Measurements from ENCODE around the gene NYNRIN. TPM values are rescaled to one million over a fixed set of nuclear protein-coding genes. Genes with fewer than 3 reads are reported as not detected.

NYNRIN gene
- total RNA-seq, 4 donors from 2014 or later: 17.7 to 37.8 (median 23.5) TPM

GRCh38 chr14:24436355-24437019, 37.7 kb downstream of the NYNRIN start:
- no peak for DNase-seq (ENCODE audit: low spot score in 2 of 2)
- intact Hi-C loops (cut with DNase I; ENCODE audit: low total_unique reads): no loop called here
- WGBS, 2 donors: 43 to 46% methylated on average over 5 of the region's 5 CpGs
- TF ChIP-seq POLR2A (IDR thresholded peaks at IDR 0.05) (no peak), CTCF (IDR thresholded peaks at IDR 0.05) (peak in 1 of 3 donors; percentile 62)
- no peak overlapping the region for H3K4me3 ChIP-seq (ENCODE audit: low read depth, poor library complexity, severe bottlenecking)

- no peak for DNase-seq (ENCODE audit: low spot score in 2 of 2)
- no peak overlapping the region for H3K4me3 ChIP-seq (ENCODE audit: low read depth, poor library complexity, severe bottlenecking)
- 63 to 71% methylated on average over 12 of the region's 12 CpGs for WGBS, 2 donors
- intact Hi-C loops (cut with DNase I; ENCODE audit: low total_unique reads): no loop called here
- TF ChIP-seq POLR2A (IDR thresholded peaks at IDR 0.05): no peak
- no peak for TF ChIP-seq CTCF (IDR thresholded peaks at IDR 0.05)
These were observed 38.4 kb downstream of the NYNRIN start for GRCh38 chr14:24437020-24437735.

GRCh38 chr14:24437736-24438067, 38.9 kb downstream of the NYNRIN start:
- WGBS, 2 donors: 56 to 63% methylated on average over 2 of the region's 2 CpGs
- no peak for DNase-seq (ENCODE audit: low spot score in 2 of 2)
- H3K4me3 ChIP-seq (ENCODE audit: low read depth, poor library complexity, severe bottlenecking): no peak overlapping the region
- TF ChIP-seq CTCF (IDR thresholded peaks at IDR 0.05): no peak
- no peak for TF ChIP-seq POLR2A (IDR thresholded peaks at IDR 0.05)
- intact Hi-C loops (cut with DNase I; ENCODE audit: low total_unique reads): no loop called here

GRCh38 chr14:24438223-24439097, 39.7 kb downstream of the NYNRIN start:
- no peak for TF ChIP-seq POLR2A (IDR thresholded peaks at IDR 0.05)
- no peak for TF ChIP-seq CTCF (IDR thresholded peaks at IDR 0.05)
- WGBS, 2 donors: 54 to 62% methylated on average over 9 of the region's 9 CpGs
- intact Hi-C loops (cut with DNase I; ENCODE audit: low total_unique reads): no loop called here
- DNase-seq (ENCODE audit: low spot score in 2 of 2): no peak
- H3K4me3 ChIP-seq (ENCODE audit: low read depth, poor library complexity, severe bottlenecking): no peak overlapping the region

GRCh38 chr14:24439257-24439656, 40.5 kb downstream of the NYNRIN start:
- intact Hi-C loops (cut with DNase I; ENCODE audit: low total_unique reads): no loop called here
- no peak overlapping the region for H3K4me3 ChIP-seq (ENCODE audit: low read depth, poor library complexity, severe bottlenecking)
- 40 to 43% methylated on average over 1 of the region's 1 CpG for WGBS, 2 donors
- DNase-seq (ENCODE audit: low spot score in 2 of 2): no peak
- no peak for TF ChIP-seq CTCF (IDR thresholded peaks at IDR 0.05)
- no peak for TF ChIP-seq POLR2A (IDR thresholded peaks at IDR 0.05)

Data from lower leg skin (tissue), 4 donors.